ENCODE measurements around the gene PARVG.

The PARVG gene

GRCh38 chr22:44195189-44195871 is 14.6 kb downstream of the PARVG start:
- no peak for DNase-seq (ENCODE audit: low read depth)

GRCh38 chr22:44196241-44196640 is 15.5 kb downstream of the PARVG start:
- DNase-seq (ENCODE audit: low read depth), result no peak

GRCh38 chr22:44196731-44197131 is 16.0 kb downstream of the PARVG start:
- no peak for DNase-seq (ENCODE audit: low read depth)

GRCh38 chr22:44197271-44197670 is 16.5 kb downstream of the PARVG start:
- DNase-seq (ENCODE audit: low read depth), result no peak

- no peak for DNase-seq (ENCODE audit: low read depth)
Observed at GRCh38 chr22:44199164-44199563, 18.4 kb downstream of the PARVG start.

GRCh38 chr22:44199866-44200265 is 19.1 kb downstream of the PARVG start:
- DNase-seq (ENCODE audit: low read depth), result no peak

GRCh38 chr22:44200451-44200850 is 19.7 kb downstream of the PARVG start:
- no peak for DNase-seq (ENCODE audit: low read depth)

- DNase-seq (ENCODE audit: low read depth), result no peak
Observed at GRCh38 chr22:44200855-44201550, 20.3 kb downstream of the PARVG start.

GRCh38 chr22:44201665-44202064 is 20.9 kb downstream of the PARVG start:
- no peak for DNase-seq (ENCODE audit: low read depth)

GRCh38 chr22:44202261-44202789 is 21.6 kb downstream of the PARVG start:
- no peak for DNase-seq (ENCODE audit: low read depth)

GRCh38 chr22:44203203-44203602 is 22.5 kb downstream of the PARVG start:
- DNase-seq (ENCODE audit: low read depth), result no peak

- DNase-seq (ENCODE audit: low read depth), result no peak
Observed at GRCh38 chr22:44204739-44205515, 24.2 kb downstream of the PARVG start.

- DNase-seq (ENCODE audit: low read depth), result no peak
Observed at GRCh38 chr22:44205516-44206329, 25.0 kb downstream of the PARVG start.

- DNase-seq (ENCODE audit: low read depth), result no peak
Observed at GRCh38 chr22:44206330-44206645, 25.6 kb downstream of the PARVG start.

- no peak for DNase-seq (ENCODE audit: low read depth)
Observed at GRCh38 chr22:44206696-44207095, 26.0 kb downstream of the PARVG start.

GRCh38 chr22:44207173-44207980 is 26.7 kb downstream of the PARVG start:
- DNase-seq (ENCODE audit: low read depth), result no peak

GRCh38 chr22:44207981-44208317 is 27.2 kb downstream of the PARVG start:
- no peak for DNase-seq (ENCODE audit: low read depth)

- DNase-seq (ENCODE audit: low read depth), result no peak
Observed at GRCh38 chr22:44209343-44209742, 28.6 kb downstream of the PARVG start.

- DNase-seq (ENCODE audit: low read depth), result no peak
Observed at GRCh38 chr22:44210722-44211121, 30.0 kb downstream of the PARVG start.

GRCh38 chr22:44211256-44211945 is 30.7 kb downstream of the PARVG start:
- no peak for DNase-seq (ENCODE audit: low read depth)

Data from stimulated activated CD8-positive, alpha-beta memory T cell treated with anti-CD3 and anti-CD28 coated beads, Interleukin-12 subunit alpha, Interleukin-12 subunit beta, amount 100 ng/mL, for 1 hour (primary cell).